Choroid plexus epithelial cell (primary cell): ENCODE results near the gene FOXN3.
A peak's percentile ranks its signal among the peaks of the same experiment; 100 is the strongest.

Experiments
- DNase-seq: peaks from one replicate; pipeline ENCODE4 v3.0.0-alpha.2; 2010; ENCODE audit warnings: low read depth
- H3K4me3 ChIP-seq: 2 replicates; pipeline ENCODE4 v1.5.1; 2011; ENCODE audit warnings: low read depth, mild to moderate bottlenecking, control low read depth, low read length, moderate library complexity
- CTCF ChIP-seq: conservative IDR thresholded peaks from 2 replicates; pipeline ENCODE4 v1.5.1; 2011; ENCODE audit warnings: low read depth, mild to moderate bottlenecking, control low read depth, inconsistent platforms, low read length, moderate library complexity

The FOXN3 gene

GRCh38 chr14:89336338-89336737 lies 80.7 kb downstream of the FOXN3 start:
- DNase-seq = no peak
- no peak overlapping the region for H3K4me3 ChIP-seq
- TF ChIP-seq CTCF = no peak

GRCh38 chr14:89332031-89332430 lies 85.0 kb downstream of the FOXN3 start:
- DNase-seq = peak; percentile 59
- H3K4me3 ChIP-seq = no peak overlapping the region
- no peak for TF ChIP-seq CTCF

- no peak overlapping the region for H3K4me3 ChIP-seq
- DNase-seq = no peak
- no peak for TF ChIP-seq CTCF
These were observed 85.6 kb downstream of the FOXN3 start for GRCh38 chr14:89331398-89331797.

GRCh38 chr14:89330236-89331002 lies 86.6 kb downstream of the FOXN3 start:
- no peak overlapping the region for H3K4me3 ChIP-seq
- peak; percentile 95 for DNase-seq
- no peak for TF ChIP-seq CTCF

GRCh38 chr14:89327771-89328212 lies 89.2 kb downstream of the FOXN3 start:
- TF ChIP-seq CTCF = no peak
- no peak overlapping the region for H3K4me3 ChIP-seq
- DNase-seq = peak; percentile 20

- DNase-seq = no peak
- TF ChIP-seq CTCF = no peak
- H3K4me3 ChIP-seq = no peak overlapping the region
These were observed 91.1 kb downstream of the FOXN3 start for GRCh38 chr14:89325959-89326358.

- TF ChIP-seq CTCF = no peak
- DNase-seq = no peak
- no peak overlapping the region for H3K4me3 ChIP-seq
These were observed 91.6 kb downstream of the FOXN3 start for GRCh38 chr14:89325299-89325883.
